ENCODE measurements around the gene ARHGAP6. TPM values are rescaled to one million over a fixed set of nuclear protein-coding genes. Genes with fewer than 3 reads are reported as not detected.
"Not testable (repeated sequence)": the region's sequence is repeated elsewhere in the genome, so short reads cannot be mapped to it uniquely, and the experiment has no call there.

The ARHGAP6 gene
- polyA plus RNA-seq, 4 donors: 1.1 to 3.5 (median 3.3) TPM; not detected in 1

DNA sequence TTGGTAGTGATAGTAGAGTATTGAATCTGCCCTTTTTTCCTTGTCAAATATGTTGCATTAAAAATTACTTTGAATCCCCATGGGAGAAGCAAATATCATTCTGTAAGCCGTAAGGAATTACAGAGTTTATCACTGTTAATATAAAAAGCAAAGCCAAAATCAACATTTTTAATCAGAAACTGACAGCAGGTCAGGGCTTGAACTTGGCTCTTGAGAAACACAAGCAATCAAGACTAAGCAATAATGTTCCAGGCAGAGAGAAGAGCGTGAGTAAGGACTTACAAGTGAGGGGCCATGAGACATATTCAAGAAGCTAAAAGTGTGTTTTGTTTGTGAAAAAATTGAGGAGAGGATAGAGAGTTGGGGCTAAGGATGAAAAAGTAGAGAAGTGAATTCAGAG lies 68.2 kb downstream of the ARHGAP6 start:
- Histone ChIP-seq H3K4me3 (ENCODE audit: low read depth in 1 of 3, low read length in 3 of 3) (no peak overlapping the region), H3K4me1 (ENCODE audit: control insufficient read depth in 3 of 3, insufficient read depth in 2 of 3, low read depth in 1 of 3, low read length in 2 of 3) (no peaks in the 10 kb centered on the region), H3K27me3 (ENCODE audit: control insufficient read depth in 3 of 3, insufficient read depth in 3 of 3, low read length in 3 of 3) (no peaks in the 10 kb centered on the region), H3K27ac (ENCODE audit: low read depth in 1 of 3, low read length in 2 of 3) (no peak overlapping the region), H3K36me3 (ENCODE audit: control insufficient read depth in 3 of 3, insufficient read depth in 2 of 3, low read depth in 1 of 3, low read length in 3 of 3) (no peaks in the 10 kb centered on the region), H3K9me3 (ENCODE audit: control insufficient read depth in 2 of 2, insufficient read depth in 1 of 2, low read depth in 1 of 2, low read length in 1 of 2) (no peaks in the 10 kb centered on the region)
- no peak for DNase-seq
- FAIRE-seq: no peak
- 54 to 55% (median 54%) methylated on average over 2 of the region's 2 CpGs for WGBS, 3 donors

DNA sequence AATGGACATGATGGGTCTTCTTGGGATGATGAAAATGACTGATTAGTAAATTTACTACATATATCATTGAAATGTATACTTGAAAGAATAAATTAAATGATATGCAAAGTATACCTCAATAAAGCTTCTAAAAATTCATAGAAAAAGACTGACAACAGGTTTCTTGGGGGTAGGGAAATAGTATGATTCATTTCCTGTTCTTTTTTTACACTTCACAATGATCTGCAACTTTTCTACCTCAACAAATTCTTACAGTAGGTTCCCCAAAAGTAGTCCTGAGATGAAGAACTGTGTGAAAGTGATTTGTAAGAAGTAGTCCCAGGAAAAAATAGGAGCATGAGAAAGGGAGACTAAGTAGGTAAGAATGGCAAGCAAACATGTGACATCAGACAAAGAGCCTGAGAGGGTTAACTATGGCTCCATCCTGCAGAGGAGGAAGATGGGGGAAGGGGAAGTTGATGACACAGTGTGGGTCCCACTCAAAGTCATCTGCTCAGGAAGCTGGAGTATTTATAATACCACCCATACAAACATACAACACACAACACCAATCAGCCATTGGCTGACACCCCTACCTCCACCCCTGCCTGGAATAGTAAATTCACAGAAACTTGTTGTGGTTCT lies 73.9 kb downstream of the ARHGAP6 start:
- FAIRE-seq: no peak

DNA sequence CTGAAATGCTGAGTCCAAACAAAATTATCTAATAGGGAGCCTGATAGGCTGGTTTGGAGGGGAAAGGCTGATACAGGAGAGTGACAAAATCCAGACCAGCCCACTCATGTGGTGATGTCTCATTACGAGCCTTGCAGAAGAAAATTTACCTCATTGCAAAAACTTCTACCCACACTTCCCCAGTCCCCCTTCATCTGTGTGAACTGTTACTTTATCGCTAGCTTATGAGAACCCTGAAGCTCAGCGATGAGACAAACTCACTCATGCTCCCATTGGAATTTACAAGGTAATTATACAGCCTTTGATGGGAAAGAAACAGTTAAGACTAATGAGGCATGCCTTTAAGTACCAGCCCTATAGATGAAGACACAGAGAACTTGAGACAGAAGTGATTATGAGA lies 76.1 kb downstream of the ARHGAP6 start:
- Histone ChIP-seq H3K9me3 (ENCODE audit: control insufficient read depth in 2 of 2, insufficient read depth in 1 of 2, low read depth in 1 of 2, low read length in 1 of 2) (no peaks in the 10 kb centered on the region), H3K4me3 (ENCODE audit: low read depth in 1 of 3, low read length in 3 of 3) (no peak overlapping the region), H3K36me3 (ENCODE audit: control insufficient read depth in 3 of 3, insufficient read depth in 2 of 3, low read depth in 1 of 3, low read length in 3 of 3) (no peaks in the 10 kb centered on the region), H3K27ac (ENCODE audit: low read depth in 1 of 3, low read length in 2 of 3) (no peak overlapping the region), H3K27me3 (ENCODE audit: control insufficient read depth in 3 of 3, insufficient read depth in 3 of 3, low read length in 3 of 3) (no peaks in the 10 kb centered on the region), H3K4me1 (ENCODE audit: control insufficient read depth in 3 of 3, insufficient read depth in 2 of 3, low read depth in 1 of 3, low read length in 2 of 3) (no peaks in the 10 kb centered on the region)
- no peak for DNase-seq
- no peak for FAIRE-seq
- WGBS, 3 donors: 72 to 85% (median 74%) methylated on average over 3 of the region's 3 CpGs

More for the DNA sequence above, 73.9 kb downstream of the ARHGAP6 start:
- Histone ChIP-seq H3K27me3 (ENCODE audit: control insufficient read depth in 3 of 3, insufficient read depth in 3 of 3, low read length in 3 of 3) (no peaks in the 10 kb centered on the region), H3K27ac (ENCODE audit: low read depth in 1 of 3, low read length in 2 of 3) (no peak overlapping the region), H3K4me1 (ENCODE audit: control insufficient read depth in 3 of 3, insufficient read depth in 2 of 3, low read depth in 1 of 3, low read length in 2 of 3) (no peaks in the 10 kb centered on the region), H3K4me3 (ENCODE audit: low read depth in 1 of 3, low read length in 3 of 3) (no peak overlapping the region), H3K9me3 (ENCODE audit: control insufficient read depth in 2 of 2, insufficient read depth in 1 of 2, low read depth in 1 of 2, low read length in 1 of 2) (no peaks in the 10 kb centered on the region), H3K36me3 (ENCODE audit: control insufficient read depth in 3 of 3, insufficient read depth in 2 of 3, low read depth in 1 of 3, low read length in 3 of 3) (no peaks in the 10 kb centered on the region)
- no peak for DNase-seq

DNA sequence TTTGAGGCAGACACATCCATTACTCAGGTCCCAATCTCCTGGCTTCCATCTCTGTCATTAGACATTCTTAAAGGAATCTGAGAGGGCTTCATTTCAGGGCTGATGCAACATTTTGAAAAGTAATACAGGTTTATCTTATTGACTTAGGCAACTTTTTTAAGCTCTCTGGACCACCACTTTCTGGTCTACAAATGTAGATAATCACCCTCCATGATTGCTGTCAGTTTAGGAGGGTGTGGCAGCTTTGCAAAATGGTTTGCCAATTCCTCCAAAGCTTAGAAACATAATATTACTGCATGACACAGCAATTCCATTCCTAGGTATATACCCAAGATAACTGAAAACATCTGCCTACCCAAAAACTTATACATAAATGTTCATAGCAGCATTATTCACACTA lies 77.6 kb downstream of the ARHGAP6 start:
- no peak overlapping the region for H3K4me3 ChIP-seq (ENCODE audit: low read depth in 1 of 3, low read length in 3 of 3)
- no peak overlapping the region for H3K27ac ChIP-seq (ENCODE audit: low read depth in 1 of 3, low read length in 2 of 3)
- H3K4me1 ChIP-seq (ENCODE audit: control insufficient read depth in 3 of 3, insufficient read depth in 2 of 3, low read depth in 1 of 3, low read length in 2 of 3): no peaks in the 10 kb centered on the region
- no peak for DNase-seq
- no peaks in the 10 kb centered on the region for H3K9me3 ChIP-seq (ENCODE audit: control insufficient read depth in 2 of 2, insufficient read depth in 1 of 2, low read depth in 1 of 2, low read length in 1 of 2)
- H3K27me3 ChIP-seq (ENCODE audit: control insufficient read depth in 3 of 3, insufficient read depth in 3 of 3, low read length in 3 of 3): no peaks in the 10 kb centered on the region
- no peaks in the 10 kb centered on the region for H3K36me3 ChIP-seq (ENCODE audit: control insufficient read depth in 3 of 3, insufficient read depth in 2 of 3, low read depth in 1 of 3, low read length in 3 of 3)
- no peak for FAIRE-seq

DNA sequence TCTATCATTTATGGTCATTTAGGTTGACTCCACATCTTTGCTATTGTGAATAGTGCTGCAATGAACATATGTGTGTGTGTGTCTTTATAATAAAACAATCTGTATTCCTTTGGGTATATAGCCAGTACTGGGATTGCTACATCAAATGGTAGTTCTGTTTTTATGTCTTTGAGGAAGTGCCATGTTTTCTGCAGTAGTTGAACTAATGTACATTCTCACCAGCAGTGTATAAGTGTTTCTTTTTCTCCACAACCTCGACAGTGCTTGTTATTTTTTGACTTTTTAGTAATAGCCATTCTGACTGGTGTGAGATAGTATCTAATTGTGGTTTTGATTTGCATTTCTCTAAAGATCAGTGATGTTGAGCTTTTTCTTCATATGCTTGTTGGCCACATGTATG lies 80.5 kb downstream of the ARHGAP6 start:
- Histone ChIP-seq H3K4me3 (ENCODE audit: low read depth in 1 of 3, low read length in 3 of 3) (no peak overlapping the region), H3K36me3 (ENCODE audit: control insufficient read depth in 3 of 3, insufficient read depth in 2 of 3, low read depth in 1 of 3, low read length in 3 of 3) (no peaks in the 10 kb centered on the region), H3K27ac (ENCODE audit: low read depth in 1 of 3, low read length in 2 of 3) (no peak overlapping the region), H3K9me3 (ENCODE audit: control insufficient read depth in 2 of 2, insufficient read depth in 1 of 2, low read depth in 1 of 2, low read length in 1 of 2) (no peaks in the 10 kb centered on the region), H3K27me3 (ENCODE audit: control insufficient read depth in 3 of 3, insufficient read depth in 3 of 3, low read length in 3 of 3) (no peaks in the 10 kb centered on the region), H3K4me1 (ENCODE audit: control insufficient read depth in 3 of 3, insufficient read depth in 2 of 3, low read depth in 1 of 3, low read length in 2 of 3) (no peaks in the 10 kb centered on the region)
- 13 to 63% (median 17%) methylated on average over 1 of the region's 1 CpG for WGBS, 3 donors
- DNase-seq (no peak), FAIRE-seq (no peak)

DNA sequence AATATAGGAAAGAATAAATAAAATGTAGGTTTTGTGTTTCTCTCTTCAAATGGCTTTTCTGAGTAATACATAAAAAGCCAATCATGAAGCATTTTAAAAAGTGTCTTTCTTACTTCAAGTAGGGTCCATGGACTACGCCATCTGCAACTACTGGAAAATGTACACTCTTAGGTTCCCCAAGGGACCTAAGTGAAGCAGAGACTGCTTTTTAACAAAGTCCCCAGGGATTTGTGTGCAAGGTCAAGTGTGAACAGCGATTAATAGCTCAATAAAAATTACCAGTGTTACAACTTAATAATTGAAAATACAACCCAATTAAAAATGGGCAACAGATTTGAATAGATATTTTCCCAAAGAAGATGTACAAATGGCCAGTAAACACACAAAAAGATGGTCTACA lies 84.9 kb downstream of the ARHGAP6 start:
- Histone ChIP-seq H3K4me3 (ENCODE audit: low read depth in 1 of 3, low read length in 3 of 3) (no peak overlapping the region), H3K36me3 (ENCODE audit: control insufficient read depth in 3 of 3, insufficient read depth in 2 of 3, low read depth in 1 of 3, low read length in 3 of 3) (no peaks in the 10 kb centered on the region), H3K9me3 (ENCODE audit: control insufficient read depth in 2 of 2, insufficient read depth in 1 of 2, low read depth in 1 of 2, low read length in 1 of 2) (no peaks in the 10 kb centered on the region), H3K27me3 (ENCODE audit: control insufficient read depth in 3 of 3, insufficient read depth in 3 of 3, low read length in 3 of 3) (no peaks in the 10 kb centered on the region), H3K4me1 (ENCODE audit: control insufficient read depth in 3 of 3, insufficient read depth in 2 of 3, low read depth in 1 of 3, low read length in 2 of 3) (no peaks in the 10 kb centered on the region), H3K27ac (ENCODE audit: low read depth in 1 of 3, low read length in 2 of 3) (no peak overlapping the region)
- 61 to 76% (median 75%) methylated on average over 2 of the region's 2 CpGs for WGBS, 3 donors
- FAIRE-seq: no peak
- no peak for DNase-seq

DNA sequence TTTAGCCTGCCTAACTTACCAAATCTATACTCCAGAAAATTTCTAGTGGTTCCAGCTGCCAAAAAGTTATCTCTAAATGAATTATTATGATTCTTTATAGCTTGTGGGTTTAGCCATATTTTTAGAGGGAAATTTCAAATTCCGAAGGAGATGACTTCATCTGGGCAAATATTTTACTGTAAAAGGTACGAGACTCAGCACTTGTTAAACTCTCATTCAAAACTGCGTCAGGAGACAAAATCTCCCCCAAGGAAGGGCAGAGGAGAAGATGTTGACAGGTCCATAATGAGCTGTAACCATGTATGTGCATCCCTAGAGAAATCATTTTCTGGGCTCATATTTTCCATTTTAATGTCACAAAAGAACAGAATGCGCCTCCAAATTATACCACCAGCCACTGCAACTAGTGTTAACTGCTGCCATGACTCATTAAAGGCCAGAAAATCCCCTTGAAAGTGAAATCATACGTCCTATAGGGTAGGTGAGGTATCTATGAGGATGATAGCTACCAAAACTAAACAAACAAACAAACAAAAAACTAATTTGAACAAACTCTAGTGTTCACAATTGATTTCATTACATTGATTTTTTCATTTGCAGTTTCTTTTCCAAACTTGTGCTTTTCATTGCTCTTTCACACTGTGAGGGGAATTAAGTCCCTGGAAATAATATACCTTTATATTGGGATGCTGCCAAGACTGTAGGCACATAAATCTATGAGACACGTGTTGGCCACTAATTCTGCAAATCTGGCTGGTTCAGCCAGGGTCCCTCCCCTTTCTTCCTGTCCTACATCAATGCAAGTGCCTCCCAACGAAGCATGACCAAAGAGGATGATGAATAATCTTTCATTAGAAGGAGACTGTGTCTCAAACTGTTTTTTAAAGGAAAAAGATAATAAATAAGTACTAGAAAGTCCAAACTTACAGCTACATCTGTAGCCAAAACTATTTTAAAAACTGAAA lies 85.8 kb downstream of the ARHGAP6 start:
- no peak overlapping the region for H3K27ac ChIP-seq (ENCODE audit: low read depth in 1 of 3, low read length in 2 of 3)
- no peak for DNase-seq
- WGBS, 3 donors: 43 to 54% (median 51%) methylated on average over 7 of the region's 7 CpGs
- H3K4me1 ChIP-seq (ENCODE audit: control insufficient read depth in 3 of 3, insufficient read depth in 2 of 3, low read depth in 1 of 3, low read length in 2 of 3): no peaks in the 10 kb centered on the region
- no peaks in the 10 kb centered on the region for H3K27me3 ChIP-seq (ENCODE audit: control insufficient read depth in 3 of 3, insufficient read depth in 3 of 3, low read length in 3 of 3)
- no peak for FAIRE-seq
- H3K9me3 ChIP-seq (ENCODE audit: control insufficient read depth in 2 of 2, insufficient read depth in 1 of 2, low read depth in 1 of 2, low read length in 1 of 2): no peaks in the 10 kb centered on the region
- H3K36me3 ChIP-seq (ENCODE audit: control insufficient read depth in 3 of 3, insufficient read depth in 2 of 3, low read depth in 1 of 3, low read length in 3 of 3): no peaks in the 10 kb centered on the region
- H3K4me3 ChIP-seq (ENCODE audit: low read depth in 1 of 3, low read length in 3 of 3): no peak overlapping the region

DNA sequence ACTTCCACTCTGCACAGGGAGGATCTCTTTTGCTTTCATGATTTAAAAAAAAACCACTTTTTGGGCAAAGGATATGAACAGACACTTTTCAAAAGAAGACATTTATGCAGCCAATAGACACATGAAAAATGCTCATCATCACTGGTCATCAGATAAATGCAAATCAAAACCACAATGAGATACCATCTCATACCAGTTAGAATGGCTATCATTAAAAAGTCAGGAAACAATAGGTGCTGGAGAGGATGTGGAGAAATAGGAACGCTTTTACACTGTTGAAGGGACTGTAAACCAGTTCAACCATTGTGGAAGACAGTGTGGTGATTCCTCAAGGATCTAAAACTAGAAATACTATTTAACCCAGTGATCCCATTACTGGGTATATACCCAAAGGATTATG lies 87.4 kb downstream of the ARHGAP6 start:
- H3K4me3 ChIP-seq (ENCODE audit: low read depth in 1 of 3, low read length in 3 of 3); H3K27me3 ChIP-seq (ENCODE audit: control insufficient read depth in 3 of 3, insufficient read depth in 3 of 3, low read length in 3 of 3); H3K27ac ChIP-seq (ENCODE audit: low read depth in 1 of 3, low read length in 2 of 3); H3K4me1 ChIP-seq (ENCODE audit: control insufficient read depth in 3 of 3, insufficient read depth in 2 of 3, low read depth in 1 of 3, low read length in 2 of 3); FAIRE-seq; H3K36me3 ChIP-seq (ENCODE audit: control insufficient read depth in 3 of 3, insufficient read depth in 2 of 3, low read depth in 1 of 3, low read length in 3 of 3); DNase-seq; H3K9me3 ChIP-seq (ENCODE audit: control insufficient read depth in 2 of 2, insufficient read depth in 1 of 2, low read depth in 1 of 2, low read length in 1 of 2): not testable (repeated sequence)
- 83 to 90% (median 84%) methylated on average over 1 of the region's 1 CpG for WGBS, 3 donors
